ENCODE data around the gene CERS6.
"Not testable (repeated sequence)": the region's sequence is repeated elsewhere in the genome, so short reads cannot be mapped to it uniquely, and the experiment has no call there.

The CERS6 gene, protein sequence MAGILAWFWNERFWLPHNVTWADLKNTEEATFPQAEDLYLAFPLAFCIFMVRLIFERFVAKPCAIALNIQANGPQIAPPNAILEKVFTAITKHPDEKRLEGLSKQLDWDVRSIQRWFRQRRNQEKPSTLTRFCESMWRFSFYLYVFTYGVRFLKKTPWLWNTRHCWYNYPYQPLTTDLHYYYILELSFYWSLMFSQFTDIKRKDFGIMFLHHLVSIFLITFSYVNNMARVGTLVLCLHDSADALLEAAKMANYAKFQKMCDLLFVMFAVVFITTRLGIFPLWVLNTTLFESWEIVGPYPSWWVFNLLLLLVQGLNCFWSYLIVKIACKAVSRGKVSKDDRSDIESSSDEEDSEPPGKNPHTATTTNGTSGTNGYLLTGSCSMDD

DNA sequence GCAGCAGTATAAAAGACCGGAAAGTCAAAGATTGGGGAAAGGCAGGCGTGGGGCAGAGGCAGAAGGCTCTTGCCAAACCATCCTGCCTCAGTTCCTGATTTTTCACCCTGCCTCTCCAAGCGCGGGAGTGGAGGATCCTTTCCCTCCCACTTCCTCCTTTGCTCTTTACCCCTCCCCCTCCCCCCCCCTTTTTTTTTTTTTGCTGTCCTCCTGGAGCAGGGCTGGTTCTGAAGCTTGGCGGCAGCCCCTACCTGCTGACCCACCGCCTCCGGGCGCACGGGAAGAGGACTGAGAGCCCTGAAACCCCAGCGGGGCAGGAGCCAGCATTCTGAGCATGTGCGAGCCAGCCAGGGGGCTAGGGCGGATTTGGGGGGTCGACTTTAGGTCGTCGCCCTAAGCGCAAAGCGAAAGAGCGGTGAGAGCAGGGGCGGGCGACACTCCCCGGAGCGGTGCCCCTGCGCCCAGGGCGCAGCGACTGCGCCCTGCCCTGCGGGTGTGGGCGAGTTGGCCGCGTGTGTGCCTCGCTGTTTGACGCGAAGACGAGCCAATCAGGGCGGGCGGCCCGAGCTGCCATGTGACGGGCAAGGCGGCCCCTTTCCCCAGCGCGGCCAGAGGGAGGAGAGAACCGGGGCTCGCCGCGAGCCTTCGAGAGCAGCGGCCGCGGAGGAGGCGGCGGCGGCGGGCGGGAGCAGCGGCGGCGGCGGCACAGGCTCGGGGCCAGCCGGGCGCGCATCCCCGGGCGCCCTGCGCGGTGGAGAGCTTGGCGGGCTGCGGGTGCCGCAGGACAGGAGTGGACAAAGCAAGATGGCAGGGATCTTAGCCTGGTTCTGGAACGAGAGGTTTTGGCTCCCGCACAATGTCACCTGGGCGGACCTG is at the start of gene CERS6:
Gene CERS6, plus strand, starts transcription at position 628 of the 876 bp plus-strand sequence. Its CDS starts 177 bp downstream, at position 805.
- peak; percentile 84 for FAIRE-seq
- peak; percentile 87 for DNase-seq (ENCODE audit: insufficient read length, low spot score)

DNA sequence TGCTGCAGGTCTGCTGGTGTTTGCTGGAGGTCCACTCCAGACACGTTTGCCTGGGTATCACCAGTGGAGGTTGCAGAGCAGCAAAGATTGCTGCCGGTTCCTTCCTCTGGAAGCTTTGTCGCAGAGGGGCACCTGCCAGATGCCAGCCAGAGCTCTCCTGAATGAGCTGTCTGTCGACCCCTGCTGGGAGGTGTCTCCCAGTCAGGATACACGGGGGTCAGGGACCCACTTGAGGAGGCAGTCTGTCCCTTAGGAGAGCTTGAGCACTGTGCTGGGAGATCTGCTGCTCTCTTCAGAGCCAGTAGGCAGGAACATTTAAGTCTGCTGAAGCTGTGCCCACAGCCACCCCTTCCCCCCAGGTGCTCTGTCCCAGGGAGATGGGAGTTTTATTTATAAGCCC is 43.8 kb upstream of the CERS6 start:
- not testable (repeated sequence) for FAIRE-seq

DNA sequence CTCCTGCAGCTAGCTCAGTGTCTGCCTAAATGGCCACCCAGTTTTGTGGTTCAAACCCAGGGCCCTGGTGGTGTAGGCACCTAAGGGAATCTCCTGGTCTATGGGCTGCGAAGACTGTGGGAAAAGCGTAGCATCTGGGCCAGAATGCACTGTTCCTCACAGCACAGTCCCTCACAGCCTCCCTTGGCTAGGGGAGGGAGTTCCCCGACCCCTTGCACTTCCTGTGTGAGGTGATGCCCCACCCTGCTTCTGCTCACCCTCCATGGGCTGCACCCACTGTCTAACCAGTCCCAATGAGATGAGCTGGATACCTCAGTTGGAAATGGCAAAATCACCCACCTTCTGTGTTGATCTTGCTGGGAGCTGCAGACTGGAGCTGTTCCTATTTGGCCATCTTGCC is 43.0 kb upstream of the CERS6 start:
- not testable (repeated sequence) for FAIRE-seq; DNase-seq (ENCODE audit: insufficient read length, low spot score)

More for the DNA sequence above, 43.8 kb upstream of the CERS6 start:
- DNase-seq (ENCODE audit: insufficient read length, low spot score) = not testable (repeated sequence)

DNA sequence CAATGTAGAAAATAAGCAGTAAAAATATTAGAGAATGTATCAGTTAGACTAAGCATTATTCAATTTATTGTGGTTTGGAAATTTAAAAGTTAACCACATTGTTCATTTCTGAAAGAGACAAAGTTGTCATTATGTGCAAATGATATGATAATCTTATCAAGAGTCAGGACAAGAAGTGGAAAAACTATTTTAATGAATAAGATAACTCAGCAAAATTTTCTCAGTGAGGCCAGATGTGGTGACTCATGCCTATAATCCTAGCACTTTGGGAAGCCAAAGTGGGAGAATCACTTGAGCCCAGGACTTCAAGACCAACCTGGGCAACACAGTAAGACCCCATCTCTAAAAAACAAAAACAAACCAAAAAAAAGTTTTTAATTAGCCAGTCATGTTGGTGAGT is 39.5 kb upstream of the CERS6 start:
- DNase-seq (ENCODE audit: insufficient read length, low spot score) (no peak), FAIRE-seq (no peak)

DNA sequence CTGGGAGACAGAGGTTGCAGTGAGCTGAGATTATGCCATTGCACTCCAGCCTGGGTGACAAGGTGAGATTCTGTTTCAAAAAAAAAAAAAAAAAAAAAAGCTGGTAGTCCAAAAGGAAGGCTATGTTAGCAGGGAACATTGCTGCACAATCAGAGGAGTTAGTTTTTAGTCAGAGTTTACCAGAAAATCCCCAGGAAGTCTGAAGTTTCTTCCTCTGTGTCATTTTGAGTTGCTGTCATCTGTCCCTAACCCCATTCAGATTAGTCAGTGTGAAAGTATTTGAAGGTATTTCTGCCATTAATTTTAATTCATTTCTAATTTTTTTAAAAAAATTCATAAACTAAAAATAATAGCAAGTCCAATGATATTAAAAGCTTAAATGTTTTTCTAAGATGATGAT is 33.5 kb upstream of the CERS6 start:
- DNase-seq (ENCODE audit: insufficient read length, low spot score) (no peak), FAIRE-seq (no peak)

DNA sequence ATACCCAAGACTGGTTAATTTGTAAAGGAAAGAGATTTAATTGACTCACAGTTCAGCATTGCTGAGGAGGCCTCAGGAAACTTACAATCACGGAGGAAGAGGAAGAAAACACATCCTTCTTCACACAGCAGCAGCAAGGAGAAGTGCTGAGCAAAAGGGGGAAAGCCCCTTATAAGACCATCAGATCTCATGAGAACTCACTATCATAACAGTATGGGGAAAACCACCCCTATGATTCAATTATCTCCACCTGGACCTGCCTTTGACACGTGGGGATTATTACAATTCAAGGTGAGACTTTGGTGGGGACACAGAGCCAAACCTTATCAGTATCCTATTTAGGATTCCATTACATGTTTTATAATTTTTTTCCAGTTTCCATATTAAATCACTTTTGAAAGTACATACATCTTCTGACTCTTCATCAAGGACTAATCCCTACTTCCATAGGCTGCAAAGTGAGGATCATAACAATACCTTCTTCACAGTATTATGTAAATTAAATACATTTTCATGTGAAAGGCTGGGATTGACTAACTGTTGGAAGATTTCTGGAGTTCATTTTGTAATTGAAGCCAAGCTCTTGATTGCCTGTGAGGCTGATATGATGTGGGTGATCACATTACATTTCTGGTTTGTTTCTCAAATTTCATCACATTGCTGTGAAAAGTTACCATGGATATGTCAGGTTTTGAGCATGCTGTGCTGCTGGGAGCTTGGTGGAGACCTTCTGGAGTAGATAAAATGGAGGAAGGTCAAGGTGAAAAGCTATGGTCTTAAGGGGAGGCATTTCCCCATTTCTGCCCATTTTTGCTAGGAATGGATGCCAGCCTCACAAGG is 31.7 kb upstream of the CERS6 start:
- DNase-seq (ENCODE audit: insufficient read length, low spot score) = no peak
- FAIRE-seq = no peak

DNA sequence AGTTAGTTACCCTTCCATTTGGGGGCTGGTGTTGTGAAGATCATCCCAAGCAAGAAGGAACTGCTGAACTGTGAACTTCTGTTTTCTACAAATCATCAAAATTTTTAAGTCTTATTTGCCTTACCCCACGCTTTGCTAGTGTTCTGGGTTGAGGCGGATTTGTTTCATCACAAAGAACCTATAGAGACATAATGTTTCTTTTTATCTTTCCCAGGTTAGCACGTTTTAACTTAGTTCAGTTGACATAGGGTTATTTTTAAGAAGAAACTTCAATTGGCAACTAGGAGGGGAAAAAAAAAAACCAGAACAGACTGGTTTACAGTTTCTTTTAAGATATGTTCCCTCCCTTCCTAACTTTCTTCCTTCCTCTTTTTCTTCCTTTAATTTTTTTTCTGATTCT is 31.1 kb upstream of the CERS6 start:
- DNase-seq (ENCODE audit: insufficient read length, low spot score) (no peak), FAIRE-seq (peak; percentile 21)

DNA sequence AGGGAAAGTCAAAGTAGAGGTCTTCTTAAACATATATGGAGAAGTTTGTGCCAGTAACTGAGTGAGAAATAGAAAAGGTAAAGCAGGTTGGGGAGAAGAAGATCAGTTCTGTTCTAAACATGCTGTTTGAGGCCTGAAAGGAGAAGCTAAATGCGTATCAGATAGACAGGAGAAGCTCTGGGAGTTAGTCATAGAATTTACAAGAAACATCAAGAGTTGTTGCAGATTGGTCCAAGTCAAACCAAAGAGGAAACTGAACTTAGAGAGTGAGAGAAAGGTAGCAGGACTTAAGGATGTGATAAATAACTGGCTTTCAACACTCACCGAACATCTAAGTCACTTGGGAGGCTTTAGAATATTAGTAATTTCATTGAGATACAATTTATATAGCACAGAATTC is 29.2 kb upstream of the CERS6 start:
- no peak for DNase-seq (ENCODE audit: insufficient read length, low spot score)

DNA sequence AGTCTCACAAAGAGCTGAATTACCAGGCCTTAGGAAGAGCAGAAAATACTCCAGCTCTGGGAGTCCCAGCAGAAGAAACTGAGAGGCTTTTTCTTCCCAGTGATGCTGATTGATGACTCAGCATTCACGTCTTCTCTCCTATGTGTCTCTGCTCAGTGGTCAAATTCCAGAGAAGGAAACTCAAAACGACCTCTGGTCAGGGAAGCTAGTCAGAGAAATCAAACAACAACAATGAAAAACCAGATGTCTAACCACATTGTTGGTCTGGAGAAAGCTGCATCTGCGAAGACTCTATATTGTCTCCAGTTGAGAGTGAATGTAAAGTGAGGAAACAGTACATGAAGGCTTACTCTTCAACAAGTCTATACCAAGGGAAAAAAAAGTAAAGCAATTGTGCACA is 28.6 kb upstream of the CERS6 start:
- FAIRE-seq (no peak), DNase-seq (ENCODE audit: insufficient read length, low spot score) (no peak)

More for the DNA sequence above, 29.2 kb upstream of the CERS6 start:
- no peak for FAIRE-seq

DNA sequence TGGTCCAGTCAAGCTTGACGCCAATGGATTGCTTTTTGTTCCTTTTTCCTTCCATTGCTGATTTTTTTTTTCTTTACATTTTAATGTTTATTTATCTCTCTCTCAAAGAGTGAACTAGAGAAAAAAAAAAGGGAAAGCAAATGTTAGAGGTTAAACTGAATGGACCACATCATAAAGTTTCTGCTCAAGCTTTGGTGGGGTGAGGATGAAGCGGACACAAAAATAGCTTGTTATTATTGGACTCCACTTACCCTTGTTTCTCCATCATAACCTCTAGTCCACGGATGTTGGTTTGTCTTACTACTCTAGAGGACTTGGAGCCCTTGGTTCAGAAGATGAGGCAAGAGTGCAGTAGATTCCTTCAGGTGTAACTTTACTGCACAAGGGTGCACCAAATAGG is 27.6 kb upstream of the CERS6 start:
- no peak for DNase-seq (ENCODE audit: insufficient read length, low spot score)
- FAIRE-seq = no peak

DNA sequence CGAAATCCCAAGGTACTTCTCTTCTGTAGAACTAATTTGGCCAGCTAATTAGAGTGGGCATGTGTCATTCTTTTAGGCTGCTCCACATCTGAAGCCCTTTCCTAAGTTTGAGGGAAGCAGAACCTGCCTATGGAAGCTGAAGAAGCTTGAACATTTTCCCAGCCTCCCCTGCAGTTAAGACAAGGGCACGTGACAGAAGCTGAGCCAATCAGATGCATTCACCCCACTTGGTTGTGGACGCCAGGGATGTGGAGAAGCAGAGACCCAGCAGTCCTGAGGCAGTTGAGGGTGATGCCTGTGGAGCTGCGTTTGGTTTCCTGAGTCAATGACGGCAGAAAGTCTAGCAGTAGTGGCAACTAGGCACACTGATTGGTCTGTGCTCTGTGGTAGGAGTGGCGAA is 26.1 kb upstream of the CERS6 start:
- no peak for FAIRE-seq
- no peak for DNase-seq (ENCODE audit: insufficient read length, low spot score)

DNA sequence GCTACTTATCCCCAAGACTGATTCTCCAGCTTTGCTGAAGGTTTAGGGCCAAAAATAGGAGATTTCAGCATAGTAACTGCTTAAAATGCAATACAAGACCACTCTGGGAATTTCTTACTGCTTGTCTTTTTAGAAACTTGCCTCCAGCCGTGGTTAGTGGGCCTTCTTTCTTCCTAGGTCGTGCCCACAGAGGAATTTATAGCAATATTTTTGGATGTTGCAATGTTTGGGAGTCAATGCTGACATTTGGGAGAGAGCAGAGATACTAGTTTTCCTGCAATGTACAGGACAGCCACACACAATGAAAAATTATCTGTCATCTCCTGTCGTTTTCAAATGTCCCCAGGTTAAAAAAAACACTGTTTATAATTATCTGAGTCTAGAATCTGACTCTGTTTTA is 25.6 kb upstream of the CERS6 start:
- DNase-seq (ENCODE audit: insufficient read length, low spot score) (no peak), FAIRE-seq (no peak)

DNA sequence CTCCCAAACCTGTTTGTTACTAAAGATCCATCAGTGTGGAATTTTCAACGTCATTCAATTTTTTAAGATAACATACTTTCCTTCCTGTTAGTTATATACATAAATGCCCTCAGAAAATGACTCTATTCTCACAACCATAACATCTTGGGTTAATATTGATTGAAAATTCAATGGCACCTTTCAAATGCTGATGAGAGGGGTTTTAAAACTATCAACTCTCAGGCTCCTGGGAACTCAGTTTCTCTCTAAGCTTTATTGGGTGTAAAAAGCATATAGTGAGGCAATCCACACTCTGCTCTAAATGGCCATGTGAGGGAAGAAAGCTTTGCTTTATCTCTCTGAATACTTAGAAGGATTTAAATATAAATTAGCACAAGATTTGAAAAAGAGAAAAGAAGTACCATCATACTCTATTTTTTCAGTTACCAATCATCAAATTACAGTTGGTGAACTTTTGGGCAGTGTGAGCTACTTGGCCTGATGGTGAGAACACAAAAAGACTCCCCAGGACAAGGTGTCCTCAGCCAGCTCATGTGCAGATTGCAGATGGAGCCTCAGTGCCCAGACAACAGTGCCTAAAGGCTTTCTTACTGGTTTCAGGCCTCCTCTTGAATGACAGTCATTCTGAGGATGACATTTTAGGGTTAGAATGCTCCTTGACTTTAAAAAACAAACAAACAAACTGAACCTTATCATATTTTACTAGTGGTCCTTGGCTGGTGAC is 24.6 kb upstream of the CERS6 start:
- FAIRE-seq = peak; percentile 31
- no peak for DNase-seq (ENCODE audit: insufficient read length, low spot score)

DNA sequence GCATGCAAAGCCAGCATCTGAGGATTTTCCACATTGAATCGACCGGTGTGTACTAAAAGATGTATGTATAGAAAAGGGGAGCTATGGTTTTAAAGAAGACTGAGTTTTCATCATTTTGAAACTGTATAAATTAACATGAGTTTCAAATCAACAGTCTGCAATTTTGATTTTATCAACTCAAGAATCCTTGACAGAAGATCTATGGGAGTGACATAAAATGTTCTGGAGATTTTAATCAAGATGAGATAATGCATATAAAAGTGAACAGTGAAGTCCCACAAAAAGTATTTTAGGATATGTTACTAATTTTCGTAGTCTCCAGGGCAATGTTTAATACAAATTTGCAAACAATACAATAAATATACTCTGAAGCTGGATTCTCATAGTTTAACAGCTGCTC is 24.0 kb upstream of the CERS6 start:
- no peak for DNase-seq (ENCODE audit: insufficient read length, low spot score)
- no peak for FAIRE-seq

DNA sequence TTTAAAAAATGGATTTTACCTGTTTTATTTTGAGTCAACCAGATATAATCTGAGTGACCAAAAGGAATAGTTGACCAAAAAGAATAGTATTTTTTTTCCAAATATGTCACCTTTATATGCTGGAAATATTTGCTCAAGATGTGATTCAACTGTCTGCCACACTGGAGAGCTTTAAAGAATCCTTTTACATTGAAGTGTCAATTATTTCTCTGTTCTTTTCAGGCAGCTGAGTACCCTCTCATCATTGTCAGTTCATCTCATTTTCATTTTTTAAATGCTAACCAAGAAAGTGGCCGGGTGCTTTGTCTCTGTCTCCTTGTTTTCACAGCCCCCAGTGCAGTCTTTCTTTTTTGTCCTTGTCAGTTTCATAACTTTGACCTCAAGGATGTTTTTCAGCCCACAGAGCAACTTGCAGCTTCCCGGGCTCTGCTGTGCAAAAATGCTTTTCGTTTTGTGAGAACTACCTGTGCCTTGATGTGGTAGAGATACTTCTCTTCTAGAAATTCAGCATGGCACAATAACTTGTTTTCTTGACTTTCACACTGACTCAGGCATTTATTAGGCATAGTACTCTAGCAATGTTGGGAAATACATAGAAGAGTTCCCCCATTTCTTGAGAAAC is 23.4 kb upstream of the CERS6 start:
- peak; percentile 89 for FAIRE-seq
- no peak for DNase-seq (ENCODE audit: insufficient read length, low spot score)

DNA sequence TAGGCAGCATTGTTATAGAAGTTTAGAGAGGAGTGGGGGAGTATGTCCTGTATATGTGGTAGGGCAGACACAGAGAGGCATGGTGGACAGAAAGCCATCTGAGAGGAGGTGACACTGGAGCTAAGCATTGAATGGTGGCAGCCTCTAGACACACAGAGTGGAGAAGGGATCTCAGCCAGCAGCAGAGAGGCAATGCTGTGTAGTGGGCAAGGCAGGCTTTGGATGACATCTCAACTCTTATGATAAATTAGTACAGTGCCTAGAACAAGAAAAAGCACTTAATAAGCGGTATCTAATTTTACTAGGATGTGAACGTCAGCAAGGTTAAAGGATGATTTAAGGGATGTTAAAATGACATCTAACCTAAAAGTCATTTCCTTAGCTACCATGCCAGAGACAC is 22.5 kb upstream of the CERS6 start:
- FAIRE-seq (no peak), DNase-seq (ENCODE audit: insufficient read length, low spot score) (no peak)

DNA sequence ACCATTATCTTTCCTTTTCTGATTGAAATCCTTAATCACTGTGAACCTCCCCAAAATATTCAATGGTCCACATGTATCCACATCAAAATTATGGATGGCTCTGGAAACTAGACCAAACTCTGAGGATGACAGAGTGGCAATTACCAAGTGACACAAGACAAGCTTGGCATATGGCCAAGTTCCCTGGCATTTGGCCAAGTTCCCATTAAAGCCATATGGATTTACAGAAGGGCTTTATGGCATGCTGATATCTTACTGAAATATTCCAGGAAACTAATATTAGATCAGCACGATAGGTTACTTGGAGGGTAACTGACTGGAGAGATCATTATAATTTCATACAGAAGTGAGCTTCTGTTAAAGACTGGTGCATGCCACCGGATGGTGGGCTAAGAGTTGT is 21.9 kb upstream of the CERS6 start:
- no peak for FAIRE-seq
- no peak for DNase-seq (ENCODE audit: insufficient read length, low spot score)

DNA sequence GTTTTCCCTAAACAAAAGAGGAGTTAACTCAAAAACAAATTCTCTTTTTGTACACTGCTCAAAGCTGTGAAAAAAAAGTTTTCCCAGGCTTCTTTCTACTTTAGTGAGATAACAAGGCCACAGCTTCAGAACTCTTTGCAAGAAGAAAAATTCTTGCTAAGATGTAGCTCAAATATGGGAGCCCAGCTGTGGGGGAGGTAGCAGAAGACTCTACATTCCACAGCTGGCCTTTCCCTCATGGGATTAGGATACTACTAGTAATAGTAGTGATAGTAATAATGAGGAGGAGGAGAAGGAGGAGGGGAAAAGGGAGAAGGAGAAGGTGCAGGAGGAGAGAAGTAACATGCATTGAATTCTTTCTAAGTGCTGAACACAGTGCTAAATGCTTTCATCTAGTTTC is 19.2 kb upstream of the CERS6 start:
- FAIRE-seq = no peak
- no peak for DNase-seq (ENCODE audit: insufficient read length, low spot score)

DNA sequence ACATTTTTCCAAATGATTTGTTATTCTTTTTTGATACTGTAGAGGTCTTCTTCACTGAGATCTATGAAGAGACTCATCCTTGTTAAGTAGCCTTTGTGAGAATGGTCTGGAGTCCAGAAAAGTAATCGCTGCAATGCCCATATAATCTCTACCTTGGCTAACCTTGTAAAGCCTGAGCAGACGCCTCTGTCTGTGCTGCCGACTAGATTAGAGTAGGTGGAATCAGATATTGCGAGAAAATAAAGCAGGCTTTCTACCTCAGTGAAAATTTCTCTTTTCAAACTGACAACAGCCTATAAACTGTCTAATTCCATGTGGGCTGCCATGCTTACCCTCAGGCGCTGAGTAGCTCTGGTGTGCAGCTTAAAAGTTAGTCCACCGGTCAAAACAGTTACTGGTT is 17.5 kb upstream of the CERS6 start:
- FAIRE-seq (no peak), DNase-seq (ENCODE audit: insufficient read length, low spot score) (no peak)

DNA sequence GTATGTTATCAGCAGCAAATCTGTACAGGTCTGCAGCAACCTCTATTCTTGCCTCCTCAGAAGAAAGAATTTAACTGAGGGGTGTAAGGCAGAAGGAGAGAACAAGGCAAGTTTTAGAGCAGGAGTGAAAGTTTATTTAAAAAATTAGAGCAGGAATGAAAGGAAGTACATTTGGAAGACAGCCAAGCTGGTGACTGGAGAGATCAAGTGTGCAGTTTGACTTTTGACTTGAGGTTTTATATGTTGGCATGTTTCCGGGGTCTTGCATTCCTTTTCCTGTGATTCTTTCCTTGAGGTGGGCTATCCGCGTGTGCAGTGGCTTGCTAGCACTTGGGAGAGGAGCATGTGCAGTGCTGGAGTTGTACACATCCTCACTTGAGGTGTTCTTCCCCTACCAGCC is 16.5 kb upstream of the CERS6 start:
- no peak for DNase-seq (ENCODE audit: insufficient read length, low spot score)
- no peak for FAIRE-seq

Data from GM19239 (cell line).